HG03442 (cell line): Measurements from ENCODE around the gene DUSP12.

Experiments used
- ATAC-seq: cut with Tn5 transposase; IDR thresholded peaks from one replicate; pipeline ENCODE4 v1.9.1; 2021; ENCODE audit warnings: mild to moderate bottlenecking, moderate library complexity; ENCODE audit not compliant: unreplicated experiment

The DUSP12 gene

GRCh38 chr1:161726473-161727255 lies 22.9 kb upstream of the DUSP12 start:
- ATAC-seq = peak; percentile 50

DNA sequence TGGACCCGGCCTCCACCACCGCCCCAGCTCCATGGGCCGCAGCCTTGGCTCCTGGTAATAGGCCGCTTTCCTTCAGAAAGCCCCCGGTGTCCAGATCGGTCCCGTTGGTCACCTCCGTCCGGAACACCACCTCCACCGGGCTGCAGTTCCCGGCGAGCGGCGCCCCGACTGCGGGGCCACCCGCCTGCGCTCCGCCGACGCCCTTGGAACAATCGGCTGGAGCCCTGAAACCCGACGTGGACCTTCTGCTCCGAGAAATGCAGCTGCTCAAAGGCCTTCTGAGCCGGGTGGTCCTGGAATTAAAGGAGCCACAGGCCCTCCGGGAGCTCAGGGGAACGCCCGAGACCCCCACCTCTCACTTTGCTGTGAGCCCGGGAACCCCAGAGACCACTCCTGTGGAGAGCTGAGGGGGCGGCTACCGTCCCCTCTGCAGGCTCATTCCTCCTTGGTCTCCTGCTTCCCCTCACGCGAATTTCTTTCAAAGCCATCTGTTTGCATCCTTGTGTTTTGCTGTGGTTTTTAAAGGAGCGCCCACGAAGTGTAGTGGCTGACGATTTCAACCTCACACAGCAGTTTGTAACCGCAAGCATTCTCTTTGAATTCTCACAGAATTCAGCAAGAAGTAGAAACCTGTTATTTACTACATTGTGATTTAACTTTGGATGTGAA lies 22.2 kb upstream of the DUSP12 start:
- ATAC-seq = no peak

GRCh38 chr1:161728376-161729226 lies 21.0 kb upstream of the DUSP12 start:
- no peak for ATAC-seq

- no peak for ATAC-seq
These were observed 19.5 kb upstream of the DUSP12 start for GRCh38 chr1:161730050-161730564.

DNA sequence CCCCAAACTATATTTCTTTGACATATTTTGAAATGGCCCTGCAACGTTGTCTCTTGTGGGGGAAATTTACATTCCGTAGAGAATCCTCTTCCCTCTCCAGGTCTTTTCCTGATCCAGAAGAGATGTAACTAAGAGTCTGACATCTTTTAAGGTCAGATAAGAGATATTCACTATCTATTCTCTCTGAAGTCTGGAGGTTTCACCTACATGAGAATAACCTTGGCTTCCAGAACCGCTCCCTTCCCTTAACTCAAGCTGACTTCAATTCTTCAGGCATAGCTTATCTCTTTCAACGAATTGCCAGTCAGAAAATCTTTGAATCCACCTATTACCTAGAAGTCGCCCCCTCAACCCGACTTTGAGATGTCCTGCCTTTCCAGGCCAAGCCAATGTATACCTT lies 18.3 kb upstream of the DUSP12 start:
- no peak for ATAC-seq

- ATAC-seq = no peak
These were observed 17.4 kb upstream of the DUSP12 start for GRCh38 chr1:161731981-161732718.

DNA sequence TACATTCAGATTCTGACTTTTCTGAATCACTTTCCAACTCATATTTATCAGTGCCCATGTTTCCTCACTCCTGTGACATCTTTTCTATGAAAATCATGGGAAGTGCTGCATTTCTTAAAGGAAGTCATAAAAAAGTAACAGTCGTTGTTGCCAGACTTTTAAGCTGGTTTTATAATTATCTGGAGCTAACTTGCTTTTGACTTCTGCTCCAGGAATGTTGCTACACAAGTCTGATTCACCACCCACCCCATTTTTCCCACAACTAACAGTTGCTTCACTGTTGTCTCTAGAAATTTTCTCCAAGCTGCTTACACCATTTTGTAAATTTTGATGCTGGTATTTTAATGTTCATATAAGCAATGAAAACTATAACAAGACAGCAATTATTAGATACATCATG lies 16.1 kb upstream of the DUSP12 start:
- ATAC-seq = no peak

DNA sequence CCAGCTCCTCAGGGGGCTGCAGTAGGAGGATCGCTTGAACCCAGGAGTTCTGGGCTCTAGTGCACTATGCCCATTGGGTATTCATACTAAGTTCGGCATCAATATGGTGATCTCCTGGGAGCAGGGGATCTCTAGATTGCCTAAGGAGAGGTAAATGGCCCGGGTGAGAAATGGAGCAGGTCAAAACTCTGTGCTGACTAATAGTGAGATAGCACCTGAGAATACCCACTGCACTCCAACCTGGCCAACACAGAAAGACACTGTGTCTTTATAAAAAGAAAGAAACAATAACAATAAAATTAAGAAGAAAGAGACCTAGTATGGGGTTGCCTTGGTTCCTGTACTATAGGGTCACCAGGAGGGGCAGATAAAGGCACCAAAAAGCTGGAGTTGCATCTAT lies 13.7 kb upstream of the DUSP12 start:
- ATAC-seq = no peak

GRCh38 chr1:161736335-161736969 lies 13.1 kb upstream of the DUSP12 start:
- no peak for ATAC-seq

DNA sequence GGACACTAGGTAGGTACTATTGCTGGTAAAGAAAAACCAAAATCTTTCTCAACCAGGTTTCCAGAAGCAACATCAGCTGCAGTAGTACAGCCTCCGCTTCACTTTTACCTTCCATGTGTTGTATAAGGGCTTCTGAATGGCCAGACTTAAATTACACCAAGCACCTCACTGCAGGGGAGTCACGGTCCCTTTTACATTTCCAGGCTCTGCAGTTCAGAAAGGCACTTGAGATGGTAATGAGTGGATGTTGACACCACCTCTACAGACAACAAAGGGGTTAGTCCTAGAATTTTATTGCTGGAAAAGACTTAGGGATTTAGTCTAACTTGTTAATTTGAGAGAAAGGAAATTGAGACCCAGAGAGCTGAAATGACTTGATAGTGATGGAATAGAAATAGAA lies 12.0 kb upstream of the DUSP12 start:
- no peak for ATAC-seq

DNA sequence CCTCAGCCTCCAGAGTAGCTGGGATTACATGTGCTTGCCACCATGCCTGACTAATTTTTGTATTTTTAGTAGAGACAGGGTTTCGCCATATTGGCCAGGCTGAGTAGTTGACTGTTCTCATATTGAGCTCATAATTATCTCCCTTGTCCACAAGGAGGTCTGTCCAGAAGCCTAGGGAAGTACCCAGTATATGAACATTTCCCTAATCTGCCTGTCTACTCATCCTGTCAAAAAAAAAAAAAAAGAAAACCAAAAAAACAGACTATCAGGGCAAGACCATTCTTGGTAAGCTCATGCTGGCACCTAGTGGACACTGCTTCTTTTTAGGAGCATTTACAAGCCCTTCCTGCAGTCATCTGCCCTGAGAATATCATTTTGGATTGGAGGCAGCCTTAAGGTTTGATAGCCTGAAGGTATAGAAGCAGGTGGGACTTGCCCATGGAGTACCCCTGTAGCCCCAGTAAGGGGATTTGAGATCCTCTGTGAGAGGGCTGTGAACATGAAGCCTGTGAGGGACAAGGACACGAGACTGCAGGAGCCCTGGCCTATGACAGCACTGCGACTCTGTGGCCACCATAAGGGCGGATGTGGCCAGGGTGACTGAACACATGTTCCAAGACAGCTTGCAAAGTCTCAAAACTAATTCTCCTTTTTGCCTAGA lies 10.8 kb upstream of the DUSP12 start:
- peak; percentile 61 for ATAC-seq

DNA sequence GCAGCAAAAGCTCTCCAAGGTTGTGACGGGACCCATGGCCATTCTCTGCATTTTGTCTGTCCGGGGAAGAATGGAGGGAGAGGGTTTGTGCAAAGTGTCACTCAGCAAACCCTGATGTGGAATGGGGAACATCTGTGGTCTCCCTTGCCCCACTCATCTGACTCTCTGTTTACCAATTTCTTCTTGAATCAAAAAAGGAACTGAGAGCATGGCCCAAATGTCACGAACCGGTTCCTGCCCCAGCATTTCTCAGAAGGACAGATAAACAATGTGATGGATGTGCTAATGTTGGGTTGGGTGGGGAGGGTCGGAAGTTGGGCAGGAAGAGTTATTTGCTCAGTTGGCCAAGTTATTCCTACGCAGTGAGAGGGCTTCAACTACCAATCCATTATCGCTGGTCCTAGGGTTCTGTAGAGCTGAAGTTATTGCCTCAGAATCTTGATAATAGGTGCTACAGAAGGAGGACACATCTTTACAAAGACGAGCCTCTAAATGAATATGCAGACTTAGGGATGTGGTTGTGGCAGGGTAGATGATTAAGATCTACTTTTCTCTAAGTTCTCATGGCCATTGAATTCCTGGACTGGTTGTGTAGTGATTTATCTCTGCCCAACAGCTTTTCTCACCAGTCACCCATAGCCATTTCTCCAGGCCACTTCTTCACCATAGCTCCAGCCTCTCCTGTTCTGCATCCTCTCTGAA lies 9.6 kb upstream of the DUSP12 start:
- no peak for ATAC-seq

- ATAC-seq = no peak
These were observed 8.7 kb upstream of the DUSP12 start for GRCh38 chr1:161740921-161741320.

DNA sequence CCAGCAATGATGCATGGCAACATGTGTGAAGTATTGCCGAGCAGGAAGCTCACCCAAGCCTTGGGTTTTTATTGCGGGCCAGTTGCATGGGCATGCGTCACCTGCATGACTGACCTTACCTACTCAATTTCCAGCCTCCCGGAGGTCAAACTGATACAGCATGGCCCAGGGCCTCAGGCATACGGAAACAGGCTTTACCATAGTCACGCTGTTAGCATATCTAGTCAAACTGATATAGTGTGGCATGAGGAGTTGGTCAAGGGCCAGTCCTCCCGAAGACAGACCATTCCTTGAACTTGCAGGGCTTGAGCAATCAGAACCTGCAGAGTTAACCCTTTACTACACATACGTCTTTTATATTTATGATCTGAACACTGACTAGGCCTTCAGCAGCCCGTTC lies 6.4 kb upstream of the DUSP12 start:
- no peak for ATAC-seq

DNA sequence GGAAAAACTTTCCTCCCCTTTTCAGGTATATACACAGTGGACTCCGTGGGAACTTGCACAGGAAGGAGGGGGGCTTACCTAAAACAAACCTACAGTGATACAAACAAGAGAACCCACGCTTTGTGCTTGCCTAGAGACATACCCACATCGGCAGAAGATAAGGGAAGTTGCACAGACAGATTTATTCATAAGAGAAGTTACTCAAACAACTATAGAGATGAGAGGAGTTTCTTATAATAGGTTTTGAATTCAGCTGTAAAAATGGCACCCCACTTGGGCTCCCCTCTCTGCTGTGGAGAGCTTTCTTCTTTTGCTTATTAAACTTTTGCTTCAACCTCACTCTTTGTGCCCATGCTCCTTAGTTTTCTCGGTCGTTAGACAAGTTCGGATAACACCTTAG lies 1.8 kb upstream of the DUSP12 start:
- no peak for ATAC-seq

GRCh38 chr1:161763522-161764098 lies 14.0 kb downstream of the DUSP12 start:
- no peak for ATAC-seq

GRCh38 chr1:161766102-161766981 lies 16.8 kb downstream of the DUSP12 start, which contains the start of gene ATF6:
TSS of gene ATF6 (plus strand) at chr1:161766320. CDS start at chr1:161766361, 41 bp downstream.
- peak; percentile 65 for ATAC-seq

DNA sequence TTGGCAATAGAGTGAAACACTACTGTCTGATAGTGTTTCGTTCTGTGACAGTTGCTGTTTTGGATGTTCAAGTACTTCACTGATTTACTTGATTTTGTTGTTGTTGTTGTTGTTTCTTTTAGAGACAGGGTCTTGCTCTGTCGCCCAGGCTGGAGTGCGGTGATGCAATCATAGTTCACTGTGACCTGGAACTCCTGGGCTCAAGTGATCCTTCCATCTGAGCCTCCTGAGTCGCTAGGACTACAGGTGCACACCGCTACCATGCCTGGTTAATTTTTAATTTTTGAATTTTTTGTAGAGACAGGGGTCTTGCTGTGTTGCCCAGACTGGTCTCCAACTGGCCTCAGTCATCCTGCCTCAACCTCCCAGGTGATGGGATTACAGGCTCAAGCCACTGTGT lies 18.9 kb downstream of the DUSP12 start:
- ATAC-seq = no peak
